Omental fat pad (tissue), 4 donors: ENCODE measurements around the gene CPLX1. TPM values are rescaled to one million over a fixed set of nuclear protein-coding genes. Genes with fewer than 3 reads are reported as not detected.
A peak's percentile ranks its signal among the peaks of the same experiment; 100 is the strongest.

Experiments
- ATAC-seq: fragments of 150-250 bp; one replicate; pipeline ENCODE4 v1.9.1; 2016; ENCODE audit warnings: mild to moderate bottlenecking, moderate library complexity; ENCODE audit not compliant: low FRiP score
- DNase-seq: peaks from one replicate; pipeline ENCODE4 v3.0.0-alpha.2; 2019; ENCODE audit warnings: low spot score
- CTCF ChIP-seq, 3 donors: fragments of 450-650 bp; IDR thresholded peaks; one replicate each; pipeline ENCODE4 v1.5.1; 2016 to 2017; ENCODE audit warnings: antibody characterized with exemption in 3 of 3, mild to moderate bottlenecking in 3 of 3, moderate library complexity in 2 of 3
- total RNA-seq, 4 donors: library from RNA; depleted of rRNA; stranded (reverse); fragments of >200 nt; gene quantifications; one replicate each; pipeline ENCODE4 v1.1.0, GENCODE V29; 2016

CPLX1 gene
- total RNA-seq, 4 donors from 2014 or later = 1.1 to 2.0 (median 1.9) TPM; not detected in 1

DNA sequence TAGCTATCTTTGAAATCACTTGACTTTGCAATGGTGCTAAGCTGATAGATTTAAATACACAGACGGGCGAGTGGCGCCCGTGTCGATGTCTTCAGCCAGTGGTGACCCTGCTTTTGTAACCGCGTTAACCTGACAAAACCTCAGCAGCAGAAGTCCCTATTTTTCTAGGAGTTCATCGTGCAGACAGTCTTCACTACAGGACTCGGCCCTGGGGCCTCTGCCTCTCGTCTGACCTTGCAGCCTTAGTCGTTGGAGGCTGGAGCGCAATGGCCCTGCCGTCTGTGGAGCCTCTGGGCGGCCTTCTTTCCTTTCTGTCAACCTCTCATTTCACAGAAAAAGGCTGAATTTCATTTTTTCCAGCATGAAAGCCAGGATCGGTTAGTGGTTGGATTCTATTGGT, 57.9 kb downstream of the CPLX1 start:
- no peak for ATAC-seq
- DNase-seq = no peak
- TF ChIP-seq CTCF (IDR thresholded peaks at IDR 0.05) = no peak

GRCh38 chr4:766559-767283, 59.2 kb downstream of the CPLX1 start:
- ATAC-seq (no peak), DNase-seq (no peak)
- no peak for TF ChIP-seq CTCF (IDR thresholded peaks at IDR 0.05)

- no peak for ATAC-seq
- no peak for DNase-seq
- no peak for TF ChIP-seq CTCF (IDR thresholded peaks at IDR 0.05)
Observed at GRCh38 chr4:766152-766515, 59.8 kb downstream of the CPLX1 start.

- ATAC-seq (peak; percentile 21), DNase-seq (no peak)
- no peak for TF ChIP-seq CTCF (IDR thresholded peaks at IDR 0.05)
Observed at GRCh38 chr4:764405-765169, 61.3 kb downstream of the CPLX1 start.

GRCh38 chr4:763922-764321, 62.0 kb downstream of the CPLX1 start:
- TF ChIP-seq CTCF (IDR thresholded peaks at IDR 0.05) = no peak
- DNase-seq (no peak), ATAC-seq (peak; percentile 21)

DNA sequence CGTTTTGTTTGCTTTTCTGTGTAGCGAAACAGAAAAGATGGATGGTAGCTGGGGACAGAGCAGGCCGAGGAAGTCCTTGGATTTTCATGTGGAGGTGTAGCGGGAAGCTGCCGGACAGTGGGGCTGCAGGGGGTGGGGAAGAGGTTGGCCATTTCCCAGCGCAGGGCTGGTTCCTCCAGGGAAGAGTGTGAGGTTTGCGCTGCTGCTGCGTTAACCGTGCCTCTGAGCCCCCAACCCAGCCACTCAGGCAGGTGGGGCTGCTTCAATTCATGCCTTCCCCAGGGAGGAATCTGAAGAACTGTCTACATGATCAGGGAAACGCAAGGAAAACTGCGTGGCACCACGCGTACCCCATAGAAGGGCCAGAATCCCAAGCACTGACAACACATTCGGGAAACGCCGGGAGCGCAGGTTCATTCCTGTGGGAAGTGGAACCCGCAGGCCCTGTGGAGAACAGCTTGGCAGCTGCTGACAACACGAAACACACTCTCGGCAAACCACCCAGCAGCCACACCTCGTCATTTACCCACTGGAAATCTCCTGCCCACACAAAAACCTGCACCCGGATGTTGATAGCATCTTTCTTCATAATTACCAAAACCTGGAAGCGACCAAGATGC, 62.6 kb downstream of the CPLX1 start:
- ATAC-seq (no peak), DNase-seq (no peak)
- TF ChIP-seq CTCF (IDR thresholded peaks at IDR 0.05) = no peak
